Heart right ventricle (tissue), 16 donors: ENCODE measurements around the gene ANKFN1. TPM values are rescaled to one million over a fixed set of nuclear protein-coding genes. Genes with fewer than 3 reads are reported as not detected.

Experiments
- ATAC-seq, 8 donors: fragments of 200-7000 bp; cut with Tn5 transposase; one replicate each; pipeline ENCODE4 v1.9.1; 2020; ENCODE audit warnings: mild to moderate bottlenecking in 8 of 8, moderate library complexity in 8 of 8, moderate number of reproducible peaks in 1 of 8
- DNase-seq, 2 donors: peaks; one replicate each; pipeline ENCODE4 v3.0.0-alpha.2; 2020
- H3K27ac ChIP-seq, 10 donors: fragments of 200-600 bp; sonication (generic) in 2 of 10; one replicate each; pipeline versions ENCODE4 v1.5.0 to v1.8.0; 2020 to 2022; ENCODE audit warnings: mild to moderate bottlenecking in 3 of 10
- H3K27me3 ChIP-seq, 7 donors: fragments of 200-600 bp; one replicate each; pipeline ENCODE4 v1.8.0; 2021 to 2022; ENCODE audit warnings: mild to moderate bottlenecking in 2 of 7
- H3K36me3 ChIP-seq, 9 donors: fragments of 200-600 bp; sonication (generic) in 1 of 9; one replicate each; pipeline versions ENCODE4 v1.5.0 to v1.8.0; 2020 to 2022; ENCODE audit warnings: mild to moderate bottlenecking in 2 of 9
- H3K4me1 ChIP-seq, 9 donors: fragments of 200-600 bp; sonication (generic) in 1 of 9; one replicate each; pipeline versions ENCODE4 v1.5.0 to v1.8.0; 2020 to 2022; ENCODE audit warnings: mild to moderate bottlenecking in 4 of 9
- H3K4me3 ChIP-seq, 10 donors: fragments of 200-600 bp; sonication (generic) in 2 of 10; one replicate each; pipeline versions ENCODE4 v1.5.0 to v1.8.0; 2020 to 2022; ENCODE audit warnings: mild to moderate bottlenecking in 7 of 10, moderate library complexity in 2 of 10
- H3K9me3 ChIP-seq, 11 donors: fragments of 200-600 bp in 10 of 11; sonication (generic) in 2 of 11; one replicate each; pipeline versions ENCODE4 v1.5.0 to v1.8.0; 2013 to 2022; ENCODE audit warnings: mild to moderate bottlenecking in 2 of 11, control low read depth in 1 of 11, moderate library complexity in 1 of 11
- CTCF ChIP-seq, 9 donors: fragments of 200-600 bp; sonication (generic) in 2 of 9; IDR thresholded peaks; one replicate each; pipeline versions ENCODE4 v1.5.0 to v1.8.0; 2021 to 2022; ENCODE audit warnings: antibody characterized with exemption in 9 of 9, mild to moderate bottlenecking in 5 of 9, moderate library complexity in 1 of 9
- WGBS, 2 donors: extraction: QIAGEN DNeasy Blood & Tissue Kit; methylation state at CpG; one replicate each; pipeline ENCODE4 v1.1.7; 2013; ENCODE audit warnings: inconsistent platforms in 1 of 2; 5-methylcytosine and 5-hydroxymethylcytosine counted together
- intact Hi-C, 10 donors: fragments of 100-400 bp; cut with DNase I; formaldehyde crosslinking; loops; one replicate each; pipeline versions ENCODE4 v1.11.1 to v1.14.2; 2022
- polyA plus RNA-seq, 2 donors: library from polyadenylated mRNA; stranded (reverse); fragments of 200-250 nt; gene quantifications; one replicate each; pipeline ENCODE4 v1.2.3, GENCODE V29; 2013
- total RNA-seq, 10 donors: library from RNA; stranded (reverse); fragmentation: NEBNext Ultra II Directional in 3 of 10; extraction: Animal tissue kit (Norgen Biotek cat#: 25700) in 3 of 10; gene quantifications; one replicate each; pipeline versions ENCODE4 v1.2.1 to v1.2.4, GENCODE V29; 2021 to 2023
- donor health status: Arrhythmogenic right ventricular cardiomyopathy.
- donor health status: ischemic (EF 13 %, LVEDD 7.1; RV severe dilation, severe dysfunction).
- donor health status: healthy with polysubstance abuse.
- donor health status: DM: no; HTN: yes; CAD: no.
- donor health status: DM: no; HTN: no; CAD: no.
- donor health status: ischemic (EF 25% LVEDD 6.9; RV normal size, moderate dysfunction).
- donor health status: ischemic (EF 25% LVEDD 5.7; RV mildly dilated, moderate dysfunction).
- donor health status: healthy.
- donor health status: DM: yes; HTN: yes; CAD: no.
- donor health status: Ischemic cardiomyopathy.
- donor health status: ischemic (EF 35%, LVEDD 5.7; RV mildly dilated, moderate dysfunction).
- donor health status: nonischemic (EF 11% LVEDD 7.7; RV severe dilation, severe dysfunction).
- donor health status: DM: yes; HTN: yes; CAD: no.
- donor health status: PGD.
- donor health status: ischemic (EF 29% LVEDD 5.4; RV normal size, mild dysfunction).
- donor health status: nonischemic (EF 23%, LVEDD 6.1; RV moderate dilation, normal function).

Gene ANKFN1
- total and polyA plus RNA-seq, 12 donors, result 0.01 to 0.38 TPM; not detected in 10

GRCh38 chr17:56182081-56182480 is 28.8 kb downstream of the ANKFN1 start:
- DNase-seq (no peak), ATAC-seq (no peak)
- H3K27ac ChIP-seq, result no peak overlapping the region
- 69 to 82% methylated on average over 1 of the region's 1 CpG for WGBS, 2 donors
- no peak for TF ChIP-seq CTCF (IDR thresholded peaks at IDR 0.05)
- no peak overlapping the region for H3K4me3 ChIP-seq
- no peaks in the 10 kb centered on the region for H3K27me3 ChIP-seq
- no peaks in the 10 kb centered on the region for H3K9me3 ChIP-seq
- no peaks in the 10 kb centered on the region for H3K4me1 ChIP-seq
- no peaks in the 10 kb centered on the region for H3K36me3 ChIP-seq
- intact Hi-C loops, result no loop called here

GRCh38 chr17:56184650-56185049 is 31.4 kb downstream of the ANKFN1 start:
- Histone ChIP-seq H3K36me3 (no peaks in the 10 kb centered on the region), H3K27me3 (no peaks in the 10 kb centered on the region), H3K27ac (no peak overlapping the region), H3K9me3 (no peaks in the 10 kb centered on the region), H3K4me1 (no peaks in the 10 kb centered on the region), H3K4me3 (no peak overlapping the region)
- no peak for TF ChIP-seq CTCF (IDR thresholded peaks at IDR 0.05)
- intact Hi-C loops, result no loop called here
- WGBS, 2 donors, result 79 to 80% methylated on average over 6 of the region's 6 CpGs
- ATAC-seq, result no peak
- DNase-seq, result no peak

GRCh38 chr17:56185491-56186221 is 32.4 kb downstream of the ANKFN1 start:
- WGBS, 2 donors, result 67 to 74% methylated on average over 6 of the region's 6 CpGs
- Histone ChIP-seq H3K27ac (no peak overlapping the region), H3K27me3 (no peaks in the 10 kb centered on the region), H3K9me3 (no peaks in the 10 kb centered on the region), H3K36me3 (no peaks in the 10 kb centered on the region), H3K4me1 (no peaks in the 10 kb centered on the region), H3K4me3 (no peak overlapping the region)
- ATAC-seq (no peak), DNase-seq (no peak)
- intact Hi-C loops, result no loop called here
- TF ChIP-seq CTCF (IDR thresholded peaks at IDR 0.05), result no peak

- WGBS, 2 donors, result 55 to 72% methylated on average over 7 of the region's 7 CpGs
- H3K4me1 ChIP-seq, result no peaks in the 10 kb centered on the region
- TF ChIP-seq CTCF (IDR thresholded peaks at IDR 0.05), result no peak
- DNase-seq, result no peak
- no peak overlapping the region for H3K4me3 ChIP-seq
- H3K36me3 ChIP-seq, result no peaks in the 10 kb centered on the region
- no peaks in the 10 kb centered on the region for H3K27me3 ChIP-seq
- H3K9me3 ChIP-seq, result no peaks in the 10 kb centered on the region
- H3K27ac ChIP-seq, result no peak overlapping the region
- ATAC-seq, result no peak
- intact Hi-C loops, result no loop called here
Measured at GRCh38 chr17:56186222-56186786, 33.0 kb downstream of the ANKFN1 start.
